Upper lobe of right lung (tissue), 1 donor: ENCODE results near the gene TBL3. TPM values are rescaled to one million over a fixed set of nuclear protein-coding genes. Genes with fewer than 3 reads are reported as not detected.

Experiments
- ATAC-seq: fragments of 200-7000 bp; cut with Tn5 transposase; one replicate; pipeline ENCODE4 v1.9.1; 2020; ENCODE audit warnings: mild to moderate bottlenecking, moderate library complexity
- DNase-seq: peaks from one replicate; pipeline ENCODE4 v3.0.0-alpha.2; 2020
- H3K27ac ChIP-seq: fragments of 200-600 bp; one replicate; pipeline ENCODE4 v1.8.0; 2022
- H3K27me3 ChIP-seq: fragments of 200-600 bp; one replicate; pipeline ENCODE4 v1.8.0; 2022; ENCODE audit warnings: mild to moderate bottlenecking
- H3K36me3 ChIP-seq: fragments of 200-600 bp; one replicate; pipeline ENCODE4 v1.8.0; 2022
- H3K4me1 ChIP-seq: fragments of 200-600 bp; one replicate; pipeline ENCODE4 v1.8.0; 2022
- H3K4me3 ChIP-seq: fragments of 200-600 bp; one replicate; pipeline ENCODE4 v1.8.0; 2022; ENCODE audit warnings: mild to moderate bottlenecking
- H3K9me3 ChIP-seq: fragments of 200-600 bp; one replicate; pipeline ENCODE4 v1.8.0; 2022
- CTCF ChIP-seq: fragments of 200-600 bp; IDR thresholded peaks from one replicate; pipeline ENCODE4 v1.8.0; 2022; ENCODE audit warnings: antibody characterized with exemption
- intact Hi-C: fragments of 100-400 bp; cut with DNase I; formaldehyde crosslinking; loops from one replicate; pipeline ENCODE4 v1.11.0; 2022
- total RNA-seq: library from RNA; stranded (reverse); fragmentation: NEBNext Ultra II Directional; extraction: Animal tissue kit (Norgen Biotek cat#: 25700); gene quantifications from one replicate; pipeline ENCODE4 v1.2.1, GENCODE V29; 2021
- donor health status: DM: no; HTN: yes; CAD: no; lungs with severe emphysema.

TBL3 gene
- total RNA-seq, 1 donor from 2014 or later = 24.7 TPM

- Histone ChIP-seq H3K4me1 (peaks cover 8% of the 10 kb centered on the region), H3K9me3 (no peaks in the 10 kb centered on the region), H3K27ac (no peak overlapping the region), H3K36me3 (no peaks in the 10 kb centered on the region), H3K4me3 (no peak overlapping the region), H3K27me3 (peaks cover 22% of the 10 kb centered on the region)
- intact Hi-C loops = no loop called here
- ATAC-seq (peak; percentile 80), DNase-seq (no peak)
- TF ChIP-seq CTCF = no peak
These were observed 43.5 kb downstream of the TBL3 start for GRCh38 chr16:2015117-2015946.

- TF ChIP-seq CTCF = no peak
- Histone ChIP-seq H3K4me1 (peaks cover 9% of the 10 kb centered on the region), H3K9me3 (no peaks in the 10 kb centered on the region), H3K4me3 (no peak overlapping the region), H3K27ac (no peak overlapping the region), H3K27me3 (peaks cover 28% of the 10 kb centered on the region), H3K36me3 (no peaks in the 10 kb centered on the region)
- ATAC-seq (peak; percentile 30), DNase-seq (no peak)
- intact Hi-C loops = no loop called here
These were observed 44.0 kb downstream of the TBL3 start for GRCh38 chr16:2015947-2016208.

- no peak overlapping the region for H3K4me3 ChIP-seq
- H3K9me3 ChIP-seq = no peaks in the 10 kb centered on the region
- intact Hi-C loops = no loop called here
- H3K27ac ChIP-seq = no peak overlapping the region
- ATAC-seq = no peak
- no peaks in the 10 kb centered on the region for H3K36me3 ChIP-seq
- H3K4me1 ChIP-seq = peaks cover 9% of the 10 kb centered on the region
- DNase-seq = no peak
- peaks cover 34% of the 10 kb centered on the region for H3K27me3 ChIP-seq
- TF ChIP-seq CTCF = peak; percentile 35
These were observed 44.6 kb downstream of the TBL3 start for GRCh38 chr16:2016407-2016922.

- TF ChIP-seq CTCF = no peak
These were observed 47.7 kb downstream of the TBL3 start, which contains the start of gene NPW for GRCh38 chr16:2019518-2019920. Gene NPW, plus strand, starts transcription at chr16:2019785.

GRCh38 chr16:2019921-2020831, 48.3 kb downstream of the TBL3 start:
- Histone ChIP-seq H3K27ac (no peak overlapping the region), H3K27me3 (peaks cover 39% of the 10 kb centered on the region), H3K36me3 (no peaks in the 10 kb centered on the region), H3K4me3 (no peak overlapping the region), H3K9me3 (no peaks in the 10 kb centered on the region), H3K4me1 (peaks cover 29% of the 10 kb centered on the region)
- no peak for ATAC-seq
- no peak for DNase-seq
- intact Hi-C loops = loop anchor here (5.0 kb wide), 1 partner anchor 122 kb away; no protein-coding TSS in a partner anchor
- no peak for TF ChIP-seq CTCF

More at GRCh38 chr16:2019518-2019920, 47.7 kb downstream of the TBL3 start, which contains the start of gene NPW:
- Histone ChIP-seq H3K27me3 (peaks cover 39% of the 10 kb centered on the region), H3K9me3 (no peaks in the 10 kb centered on the region), H3K27ac (no peak within 1 kb of the TSS), H3K4me3 (no peak within 1 kb of the TSS), H3K36me3 (no peaks in the 10 kb centered on the region), H3K4me1 (peaks cover 28% of the 10 kb centered on the region)
- intact Hi-C loops = no loop called here
- DNase-seq (no peak), ATAC-seq (no peak)
